H1 (cell line): Measurements from ENCODE around the gene CDH22. TPM values are rescaled to one million over a fixed set of nuclear protein-coding genes. Genes with fewer than 3 reads are reported as not detected.

Source experiments
- CTCF ChIA-PET: fragments of 300-600 bp; sonication (Branson Sonifier 250); formaldehyde crosslinking; loops from one replicate; lab custom pipeline; 2021; ENCODE audit not compliant: partially characterized antibody; lab: Charles Lee
- POLR2A ChIA-PET: fragments of 300-600 bp; sonication (Branson Sonifier 250); formaldehyde crosslinking; loops from one replicate; lab custom pipeline; 2021; ENCODE audit warnings: inconsistent platforms; ENCODE audit not compliant: partially characterized antibody; lab: Charles Lee
- DNase-seq, 2 experiments: peaks; one replicate each; pipeline versions ENCODE4 v3.0.0 to v3.0.0-alpha.2; 2010 to 2022; ENCODE audit warnings: low spot score in 2 of 2, low read depth in 1 of 2, mixed read lengths in 1 of 2
- FAIRE-seq: peaks from 2 replicates; lab custom pipeline; 2011; peaks lifted over from hg19 to GRCh38; lab: Jason Lieb, UNC
- H2AFZ ChIP-seq: 2 replicates; pipeline ENCODE4 v1.8.1; 2012; ENCODE audit warnings: low read length, inconsistent platforms
- H2AK5ac ChIP-seq: 2 replicates; pipeline ENCODE4 v1.6.1; 2013; ENCODE audit warnings: low read depth, low read length
- H2BK120ac ChIP-seq: replicated peaks from 2 replicates; pipeline ENCODE3; 2013; ENCODE audit warnings: low read depth, low read length, inconsistent platforms
- H2BK12ac ChIP-seq: 2 replicates; pipeline ENCODE4 v1.6.1; 2013; ENCODE audit warnings: low read depth, low read length
- H2BK15ac ChIP-seq: 2 replicates; pipeline ENCODE4 v1.6.1; 2013; ENCODE audit warnings: low read length
- H2BK20ac ChIP-seq: 2 replicates; pipeline ENCODE4 v1.6.1; 2013; ENCODE audit warnings: low read length
- H2BK5ac ChIP-seq: 2 replicates; pipeline ENCODE4 v1.6.1; 2013; ENCODE audit warnings: low read depth, low read length
- H3K14ac ChIP-seq: 2 replicates; pipeline ENCODE4 v1.6.1; 2013; ENCODE audit warnings: inconsistent platforms; ENCODE audit not compliant: insufficient read length
- H3K18ac ChIP-seq: 2 replicates; pipeline ENCODE4 v1.6.1; 2013; ENCODE audit warnings: low read length; ENCODE audit errors: extremely low read depth
- H3K23ac ChIP-seq: 2 replicates; pipeline ENCODE4 v1.6.1; 2013; ENCODE audit warnings: inconsistent platforms; ENCODE audit not compliant: insufficient read length
- H3K23me2 ChIP-seq: 2 replicates; pipeline ENCODE4 v1.6.1; 2013; ENCODE audit warnings: low read depth, low read length
- H3K27ac ChIP-seq: 2 replicates; pipeline ENCODE4 v1.6.1; 2011; ENCODE audit warnings: low read depth, low read length, inconsistent platforms
- H3K27me3 ChIP-seq, 4 experiments: replicated peaks in 1 of 4; 1 replicate in 1 of 4; 2 replicates in 3 of 4; pipeline versions ENCODE4 v1.6.1 to v1.8.1; 2011 to 2013; ENCODE audit warnings: low read length in 3 of 4, mild to moderate bottlenecking in 3 of 4, inconsistent platforms in 2 of 4, mixed read lengths in 2 of 4, moderate library complexity in 1 of 4; ENCODE audit not compliant: control insufficient read depth in 3 of 4, insufficient read depth in 3 of 4; ENCODE audit errors: extremely low read depth in 1 of 4
- H3K36me3 ChIP-seq, 4 experiments: 2 replicates each; pipeline versions ENCODE4 v1.6.1 to v1.8.1; 2011 to 2013; ENCODE audit warnings: mild to moderate bottlenecking in 4 of 4, low read length in 3 of 4, moderate library complexity in 2 of 4, control low read depth in 1 of 4, inconsistent platforms in 1 of 4; ENCODE audit not compliant: insufficient read depth in 4 of 4, control insufficient read depth in 2 of 4
- H3K4ac ChIP-seq: replicated peaks from 2 replicates; pipeline ENCODE3; 2013; ENCODE audit warnings: low read length, low read depth, mixed read lengths, inconsistent platforms; ENCODE audit not compliant: insufficient read length
- H3K4me1 ChIP-seq, 4 experiments: replicated peaks in 1 of 4; 1 replicate in 1 of 4; 2 replicates in 3 of 4; pipeline versions ENCODE4 v1.6.1 to v1.8.1; 2011 to 2013; ENCODE audit warnings: low read length in 3 of 4, inconsistent platforms in 2 of 4, mixed read lengths in 1 of 4; ENCODE audit not compliant: insufficient read depth in 4 of 4, control insufficient read depth in 3 of 4
- H3K4me2 ChIP-seq, 2 experiments: 2 replicates each; pipeline versions ENCODE4 v1.6.1 to v1.8.1; 2011 to 2013; ENCODE audit warnings: low read depth in 2 of 2, low read length in 2 of 2, control low read depth in 1 of 2, inconsistent platforms in 1 of 2, mild to moderate bottlenecking in 1 of 2; ENCODE audit not compliant: insufficient read depth in 1 of 2
- H3K4me3 ChIP-seq, 4 experiments: fragments of 200-600, 300-600 bp in 1 of 4; sonication (generic), shearing (Covaris generic), sonication (Bioruptor Twin) in 1 of 4; 2 replicates each; pipeline versions ENCODE4 v1.5.1 to v1.8.1; 2011 to 2016; ENCODE audit warnings: low read length in 4 of 4, low read depth in 3 of 4, control low read depth in 2 of 4, inconsistent platforms in 2 of 4, mild to moderate bottlenecking in 2 of 4, mixed read lengths in 1 of 4, moderate library complexity in 1 of 4; ENCODE audit not compliant: insufficient read depth in 2 of 4; ENCODE audit errors: extremely low read depth in 1 of 4
- H3K56ac ChIP-seq: replicated peaks from 2 replicates; pipeline ENCODE3; 2013; ENCODE audit warnings: low read depth, mild to moderate bottlenecking, mixed read lengths, low read length, inconsistent platforms; ENCODE audit not compliant: insufficient read length
- H3K79me1 ChIP-seq: 2 replicates; pipeline ENCODE4 v1.6.1; 2013; ENCODE audit warnings: low read depth, low read length, control low read depth
- H3K79me2 ChIP-seq, 2 experiments: 2 replicates each; pipeline versions ENCODE4 v1.6.1 to v1.8.1; 2012 to 2013; ENCODE audit warnings: low read length in 2 of 2, mild to moderate bottlenecking in 2 of 2, inconsistent platforms in 1 of 2; ENCODE audit not compliant: insufficient read depth in 2 of 2, control insufficient read depth in 1 of 2
- H3K9ac ChIP-seq, 4 experiments: replicated peaks in 1 of 4; 1 replicate in 1 of 4; 2 replicates in 3 of 4; pipeline versions ENCODE4 v1.6.1 to v1.8.1; 2011 to 2013; ENCODE audit warnings: low read depth in 3 of 4, low read length in 3 of 4, control low read depth in 2 of 4, mild to moderate bottlenecking in 2 of 4, moderate library complexity in 2 of 4, inconsistent platforms in 1 of 4; ENCODE audit errors: extremely low read depth in 1 of 4
- H3K9me3 ChIP-seq, 2 experiments: 2 replicates each; pipeline versions ENCODE4 v1.6.1 to v1.8.1; 2012 to 2013; ENCODE audit warnings: mild to moderate bottlenecking in 2 of 2, moderate library complexity in 2 of 2, control low read depth in 1 of 2, inconsistent platforms in 1 of 2, low read depth in 1 of 2, low read length in 1 of 2, mixed read lengths in 1 of 2; ENCODE audit not compliant: insufficient read depth in 2 of 2
- H4K20me1 ChIP-seq, 2 experiments: replicated peaks in 1 of 2; 2 replicates each; pipeline versions ENCODE3 to v1.8.1; 2011 to 2013; ENCODE audit warnings: inconsistent platforms in 2 of 2, low read length in 2 of 2, mild to moderate bottlenecking in 1 of 2; ENCODE audit not compliant: insufficient read depth in 2 of 2, control insufficient read depth in 1 of 2
- H4K5ac ChIP-seq: 2 replicates; pipeline ENCODE4 v1.6.1; 2013; ENCODE audit warnings: low read length, low read depth, mixed read lengths, inconsistent platforms; ENCODE audit not compliant: insufficient read length
- H4K8ac ChIP-seq: 2 replicates; pipeline ENCODE4 v1.8.0; 2013; ENCODE audit warnings: mild to moderate bottlenecking, moderate library complexity, low read length, inconsistent platforms; ENCODE audit not compliant: insufficient read depth; ENCODE audit errors: extremely low read depth
- H4K91ac ChIP-seq: replicated peaks from 2 replicates; pipeline ENCODE3; 2013; ENCODE audit warnings: low read length, mixed read lengths, inconsistent platforms; ENCODE audit not compliant: insufficient read length
- CHD1 ChIP-seq: IDR thresholded peaks from 2 replicates; pipeline ENCODE4 v1.6.1; 2012; ENCODE audit warnings: low read depth, low read length, improper control_type of control experiment
- JUND ChIP-seq: IDR thresholded peaks from 2 replicates; pipeline ENCODE4 v1.6.1; 2011; ENCODE audit warnings: mild to moderate bottlenecking, improper control_type of control experiment, low read length
- POLR2A ChIP-seq, 2 experiments: IDR thresholded peaks; 1 replicate in 1 of 2; 2 replicates in 1 of 2; pipeline ENCODE4 v1.6.1; 2011; ENCODE audit warnings: low read depth in 2 of 2, low read length in 2 of 2, mild to moderate bottlenecking in 2 of 2; ENCODE audit errors: control extremely low read depth in 1 of 2
- WGBS, 2 experiments: shearing (Covaris generic) in 1 of 2; methylation state at CpG; one replicate each; pipeline versions ENCODE4 v1.1.6 to v1.1.7; 2013 to 2015; ENCODE audit warnings: low lambda C conversion rate in 2 of 2, mixed read lengths in 2 of 2, inconsistent platforms in 1 of 2, low coverage in 1 of 2, missing lambda C conversion rate in 1 of 2; ENCODE audit not compliant: insufficient replicate concordance in 2 of 2, insufficient coverage in 1 of 2, insufficient read length in 1 of 2; ENCODE audit errors: extremely low coverage in 1 of 2, missing lambda C conversion rate in 1 of 2; 5-methylcytosine and 5-hydroxymethylcytosine counted together
- polyA plus RNA-seq, 7 experiments: library from polyadenylated mRNA; depleted of rRNA in 3 of 7; stranded (reverse) in 5 of 7; unstranded in 2 of 7; fragments of >200 nt in 5 of 7; fragments of 200-250 nt in 2 of 7; gene quantifications; 1 replicate in 5 of 7; 2 replicates in 1 of 7; 4 replicates in 1 of 7; pipeline versions ENCODE4 v1.2.1 to v1.2.3, GENCODE V29; 2011 to 2013; ENCODE audit warnings: missing spikeins in 2 of 7, mixed read lengths in 2 of 7
- total RNA-seq: library from RNA; stranded (reverse); fragmentation: NEBNext Ultra II Directional; extraction: Animal tissue kit (Norgen Biotek cat#: 25700); gene quantifications from 2 replicates; pipeline ENCODE4 v1.2.1, GENCODE V29; 2021

CDH22 gene
- total and polyA plus RNA-seq, 2 of the 8 experiments (the other 6 are each of a cell fraction or from before 2014, with no cell fraction given), result 0.35 to 0.39 TPM

DNA sequence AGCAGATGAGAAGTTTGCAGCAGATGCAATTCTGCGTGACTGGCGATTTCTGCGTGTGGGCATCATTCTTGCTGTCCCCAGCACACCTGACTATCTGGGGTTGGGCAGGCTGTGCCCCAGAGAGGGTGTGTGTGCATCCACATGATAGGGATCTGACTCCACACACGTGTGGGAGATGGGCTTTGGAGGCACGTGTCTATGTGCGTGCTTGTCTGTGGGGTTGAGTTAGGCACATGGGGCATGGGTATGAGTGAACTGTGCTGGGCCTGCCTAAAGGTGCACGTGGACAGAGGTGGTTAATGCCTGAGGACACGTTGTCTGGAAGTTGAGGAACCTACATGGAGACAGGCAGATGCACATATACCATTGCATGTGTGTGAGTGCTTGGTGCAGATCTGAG is 139.9 kb downstream of the CDH22 start:
- no peaks in the 10 kb centered on the region for H3K4me1 ChIP-seq
- H3K27me3 ChIP-seq, result peaks cover 2 to 13% (median 10%) of the 10 kb centered on the region in 4 experiments
- no peaks in the 10 kb centered on the region for H3K79me1 ChIP-seq
- H2BK20ac ChIP-seq, result no peak overlapping the region
- no peak overlapping the region for H3K18ac ChIP-seq
- H3K56ac ChIP-seq, result no peak overlapping the region
- TF ChIP-seq CHD1, result no peak
- TF ChIP-seq POLR2A (IDR thresholded peaks at IDR 0.05; ENCODE audit: control extremely low read depth in 1 of 2, low read depth in 2 of 2, low read length in 2 of 2), result no peak
- TF ChIP-seq JUND, result no peak
- TF ChIP-seq, all 59 proteins: peak for 0
- H3K23ac ChIP-seq, result no peak overlapping the region
- no peaks in the 10 kb centered on the region for H3K36me3 ChIP-seq
- H2AK5ac ChIP-seq, result no peak overlapping the region
- H4K91ac ChIP-seq, result no peak overlapping the region
- no peak overlapping the region for H2AFZ ChIP-seq
- no peak overlapping the region for H4K5ac ChIP-seq
- no peak overlapping the region for H2BK5ac ChIP-seq
- DNase-seq (no peak), FAIRE-seq (no peak)
- H2BK15ac ChIP-seq, result no peak overlapping the region
- peaks cover 0 to 2% of the 10 kb centered on the region in 2 experiments for H4K20me1 ChIP-seq
- H3K4me2 ChIP-seq, result no peak overlapping the region
- H3K79me2 ChIP-seq, result no peaks in the 10 kb centered on the region
- no peaks in the 10 kb centered on the region; the same call in 1 of the 2 replicates for H3K23me2 ChIP-seq
- no peak overlapping the region for H2BK12ac ChIP-seq
- WGBS, 2 experiments, result 83% methylated on average over 8 of the region's 8 CpGs; no CpG with 5 or more reads in 1 of the 2 experiments
- no peak overlapping the region for H3K4ac ChIP-seq
- H3K4me3 ChIP-seq, result no peak overlapping the region
- H3K9me3 ChIP-seq, result no peaks in the 10 kb centered on the region
- H2BK120ac ChIP-seq, result no peak overlapping the region
- no peak overlapping the region for H3K14ac ChIP-seq
- H3K27ac ChIP-seq, result no peak overlapping the region
- POLR2A ChIA-PET, result no interaction called here
- CTCF ChIA-PET, result interaction anchor here (1.0 to 18.5 kb wide), 3 partner anchors 10 to 37 kb away, joined by 3 to 171 read pairs (median 4); no protein-coding TSS in a partner anchor
- H3K9ac ChIP-seq, result no peak overlapping the region
- H4K8ac ChIP-seq, result no peak overlapping the region
